K562 (cell line): ENCODE results near the gene OXSR1. TPM values are rescaled to one million over a fixed set of nuclear protein-coding genes. Genes with fewer than 3 reads are reported as not detected.
A peak's percentile ranks its signal among the peaks of the same experiment; 100 is the strongest.

Source experiments
- ATAC-seq: fragments of 200-7000 bp; cut with Tn5 transposase; 3 replicates; pipeline ENCODE4 v1.9.1; 2020; ENCODE audit warnings: moderate library complexity
- BruUV-seq: library from RNA; stranded (reverse); fragments of 400-500 nt; replicated peaks from 2 replicates; lab custom pipeline; 2021; lab: Mats Ljungman, UMichigan
- CTCF ChIA-PET: fragments of 300-600 bp; formaldehyde crosslinking; extraction: SDS; loops from one replicate; lab custom pipeline; 2021; ENCODE audit warnings: low intra/inter-chr PET ratio; lab: Yijun Ruan, JAX
- POLR2A ChIA-PET: fragments of 300-600, 350-650 bp; sonication (Branson Sonifier 250); formaldehyde crosslinking; extraction: SDS; loops from one replicate; lab custom pipeline; 2021; ENCODE audit warnings: antibody characterized with exemption, inconsistent platforms; lab: Yijun Ruan, JAX
- DNase-seq, 4 experiments: peaks; one replicate each; pipeline versions ENCODE4 v3.0.0 to v3.0.0-alpha.2; 2011 to 2018; ENCODE audit warnings: low spot score in 3 of 4, mixed read lengths in 3 of 4; ENCODE audit errors: extremely low read depth in 1 of 4
- FAIRE-seq: peaks from 2 replicates; lab custom pipeline; 2011; peaks lifted over from hg19 to GRCh38; lab: Jason Lieb, UNC
- H2AFZ ChIP-seq: 2 replicates; pipeline ENCODE4 v1.6.0; 2011; ENCODE audit warnings: low read depth, low read length, control low read depth, inconsistent platforms
- H3K27ac ChIP-seq: fragments of 200-600 bp; 3 replicates; pipeline ENCODE4 v1.8.0; 2011; ENCODE audit warnings: low read depth, mild to moderate bottlenecking, control low read depth, inconsistent platforms, low read length, moderate library complexity, mixed read lengths; ENCODE audit errors: extremely low read depth
- H3K27me3 ChIP-seq, 2 experiments: fragments of 300-600 bp in 1 of 2; 2 replicates in 1 of 2; 3 replicates in 1 of 2; pipeline versions ENCODE4 v1.6.0 to v1.8.0; 2011; ENCODE audit warnings: inconsistent platforms in 2 of 2, low read length in 2 of 2, mild to moderate bottlenecking in 1 of 2, mixed read lengths in 1 of 2, moderate library complexity in 1 of 2; ENCODE audit not compliant: control insufficient read depth in 2 of 2, insufficient read depth in 2 of 2
- H3K36me3 ChIP-seq: fragments of 300-600 bp; 3 replicates; pipeline ENCODE4 v1.8.0; 2011; ENCODE audit warnings: mild to moderate bottlenecking, low read length, inconsistent platforms; ENCODE audit not compliant: control insufficient read depth, insufficient read depth
- H3K4me1 ChIP-seq, 2 experiments: fragments of 200-600 bp in 1 of 2; replicated peaks in 1 of 2; 2 replicates in 1 of 2; 3 replicates in 1 of 2; pipeline versions ENCODE4 v1.5.1 to v1.8.0; 2011; ENCODE audit warnings: inconsistent platforms in 2 of 2, low read length in 2 of 2, mild to moderate bottlenecking in 1 of 2, mixed read lengths in 1 of 2, moderate library complexity in 1 of 2; ENCODE audit not compliant: control insufficient read depth in 2 of 2, insufficient read depth in 2 of 2
- H3K4me2 ChIP-seq: 2 replicates; pipeline ENCODE4 v1.6.1; 2011; ENCODE audit warnings: low read length, control low read depth, inconsistent platforms, mixed read lengths; ENCODE audit not compliant: insufficient read depth
- H3K4me3 ChIP-seq: fragments of 200-600 bp; sonication (generic), shearing (Covaris generic); 2 replicates; pipeline ENCODE4 v1.5.1; 2016; ENCODE audit warnings: control low read depth, inconsistent platforms
- H3K79me2 ChIP-seq: fragments of 200-600 bp; 3 replicates; pipeline ENCODE4 v1.8.0; 2011; ENCODE audit warnings: low read length, inconsistent platforms; ENCODE audit not compliant: control insufficient read depth, insufficient read depth
- H3K9ac ChIP-seq, 2 experiments: 2 replicates each; pipeline versions ENCODE4 v1.6.0 to v1.6.1; 2011; ENCODE audit warnings: low read depth in 2 of 2, low read length in 2 of 2, control low read depth in 1 of 2, inconsistent platforms in 1 of 2, mild to moderate bottlenecking in 1 of 2, mixed read lengths in 1 of 2; ENCODE audit not compliant: insufficient read depth in 1 of 2
- H3K9me1 ChIP-seq: one replicate; pipeline ENCODE4 v1.6.0; 2011; ENCODE audit warnings: inconsistent platforms, mild to moderate bottlenecking, low read length, moderate library complexity; ENCODE audit not compliant: control insufficient read depth, insufficient read depth
- H3K9me3 ChIP-seq: replicated peaks from 2 replicates; pipeline ENCODE4 v1.5.1; 2011; ENCODE audit warnings: low read depth, low read length, inconsistent platforms; ENCODE audit not compliant: control insufficient read depth, insufficient read depth
- H4K20me1 ChIP-seq: replicated peaks from 2 replicates; pipeline ENCODE4 v1.6.1; 2011; ENCODE audit warnings: low read length, inconsistent platforms, mixed read lengths; ENCODE audit not compliant: control insufficient read depth, insufficient read depth
- ETS2 ChIP-seq: IDR thresholded peaks from 2 replicates; pipeline ENCODE4 v1.6.1; 2016; ENCODE audit warnings: borderline replicate concordance, missing genetic modification characterization, mild to moderate bottlenecking, moderate library complexity, missing compliant biosample characterization; ENCODE audit not compliant: poor library complexity, severe bottlenecking
- HMGXB4 ChIP-seq: sonication (generic); formaldehyde crosslinking; IDR thresholded peaks from 2 replicates; pipeline ENCODE4 v1.8.1; 2023; ENCODE audit warnings: mild to moderate bottlenecking, missing genetic modification reagents
- MCM7 ChIP-seq, 2 experiments: fragments of 450-650 bp; IDR thresholded peaks; 2 replicates each; pipeline ENCODE4 v1.6.1; 2016 to 2018
- RBM25 ChIP-seq: fragments of 200-400 bp; formaldehyde crosslinking; IDR thresholded peaks from 2 replicates; pipeline ENCODE4 v1.6.1; 2018; ENCODE audit warnings: low read length, low read depth, moderate library complexity; ENCODE audit not compliant: severe bottlenecking
- TFE3 ChIP-seq: fragments of 450-650 bp; formaldehyde crosslinking; IDR thresholded peaks from 2 replicates; pipeline ENCODE4 v1.4.0; 2020; ENCODE audit warnings: mild to moderate bottlenecking, mixed read lengths
- ZNF408 ChIP-seq: fragments of 250-450 bp; sonication (Bioruptor Pico); IDR thresholded peaks from 2 replicates; pipeline ENCODE4 v1.4.0; 2020; ENCODE audit warnings: low read depth, mild to moderate bottlenecking, moderate library complexity
- ZNF764 ChIP-seq: fragments of 250-450 bp; sonication (Bioruptor Pico); IDR thresholded peaks from 2 replicates; pipeline ENCODE4 v1.4.0; 2020; ENCODE audit warnings: low read depth, mild to moderate bottlenecking, moderate library complexity
- WGBS: fragments of 100-300 bp; shearing (Covaris generic); methylation state at CpG from one replicate; pipeline ENCODE4 v1.1.6; 2016; ENCODE audit warnings: low coverage, mixed read lengths; ENCODE audit not compliant: insufficient coverage; ENCODE audit errors: missing lambda C conversion rate; 5-methylcytosine and 5-hydroxymethylcytosine counted together
- in situ Hi-C: fragments of 300-500 bp; cut with MboI; formaldehyde crosslinking; loops from 4 replicates; pipeline ENCODE4 v1.15.0; 2018; ENCODE audit warnings: inconsistent platforms, mixed read lengths
- intact Hi-C: fragments of 100-400 bp; cut with micrococcal nuclease; formaldehyde crosslinking; loops from 2 replicates; pipeline ENCODE4 v1.14.2; 2022
- polyA plus RNA-seq, 8 experiments: library from polyadenylated mRNA; depleted of rRNA in 4 of 8; stranded (reverse) in 5 of 8; unstranded in 3 of 8; fragments of >200 nt; fragmentation: Nextera tagmentation in 2 of 8; fragmentation: Illumina TruSeq in 1 of 8; extraction: Ambion mirVana in 2 of 8; extraction: Trizol in 1 of 8; gene quantifications; 2 replicates each; pipeline versions ENCODE4 v1.2.1 to v1.2.3, GENCODE V29; 2011 to 2014; ENCODE audit warnings: inconsistent platforms in 1 of 8, missing spikeins in 1 of 8
- total RNA-seq, 7 experiments: library from RNA; depleted of rRNA in 6 of 7; stranded (reverse); fragments of >200 nt in 6 of 7; fragmentation: Illumina TruSeq in 2 of 7; extraction: Trizol in 2 of 7; gene quantifications; 2 replicates each; pipeline versions ENCODE4 v1.2.1 to v1.2.3, GENCODE V29; 2011 to 2021; ENCODE audit warnings: low replicate concordance in 1 of 7

Gene OXSR1
- total and polyA plus RNA-seq, 9 of the 15 experiments (the other 6 are each of a cell fraction or from before 2014, with no cell fraction given), result 15.7 to 87.6 (median 48.7) TPM

DNA sequence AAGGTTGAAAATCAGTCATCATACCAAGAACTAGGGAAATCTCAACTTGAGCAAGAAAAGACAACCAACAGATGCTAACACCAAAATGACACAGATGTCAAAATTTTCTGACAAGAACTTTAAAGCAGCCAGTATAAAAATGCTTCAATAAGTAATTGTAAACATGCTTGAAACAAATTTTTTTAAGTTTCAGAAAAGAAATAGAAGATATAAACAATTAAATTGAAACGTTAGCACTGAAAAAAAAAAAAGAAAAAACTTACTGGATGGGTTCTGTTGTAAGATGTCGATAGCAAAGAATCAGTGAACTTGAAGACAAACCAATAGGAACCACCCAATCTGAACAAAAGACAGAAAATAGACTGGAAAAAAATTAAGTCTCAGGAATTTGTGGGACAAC, 18.8 kb upstream of the OXSR1 start:
- intact Hi-C loops, result no loop called here
- Histone ChIP-seq H3K9me1 (no peaks in the 10 kb centered on the region), H3K27me3 (no peaks in the 10 kb centered on the region), H3K9me3 (no peaks in the 10 kb centered on the region), H3K4me2 (no peak overlapping the region), H2AFZ (no peak overlapping the region), H4K20me1 (no peaks in the 10 kb centered on the region)
- BruUV-seq, result no TSS peak
- DNase-seq (no peak), ATAC-seq (no peak)
- CTCF ChIA-PET, result no interaction called here
- TF ChIP-seq ZNF408 (no peak), MCM7 (IDR thresholded peaks at IDR 0.05) (no peak), ZNF764 (CRISPR knock-in tag) (no peak), HMGXB4 (no peak), TFE3 (no peak), RBM25 (peak; percentile 58), ETS2 (no peak)
- TF ChIP-seq, all 486 proteins: peak for 1
- Histone ChIP-seq H3K27ac (no peak overlapping the region), H3K4me3 (no peak overlapping the region), H3K79me2 (no peaks in the 10 kb centered on the region), H3K36me3 (peaks cover 9% of the 10 kb centered on the region; the same call in 2 of the 3 replicates), H3K4me1 (peaks cover 12 to 28% of the 10 kb centered on the region in 2 experiments), H3K9ac (no peak overlapping the region)
- 16% methylated on average over 2 of the region's 2 CpGs for WGBS
- no peak for FAIRE-seq
- POLR2A ChIA-PET, result no interaction called here
- in situ Hi-C loops, result no loop called here
